AG09319 (cell line): ENCODE results near the gene ASH1L.
"Not testable (repeated sequence)": the region's sequence is repeated elsewhere in the genome, so short reads cannot be mapped to it uniquely, and the experiment has no call there.

Experiments
- DNase-seq: peaks from one replicate; pipeline ENCODE4 v3.0.0-alpha.2; 2010; ENCODE audit warnings: low read depth; ENCODE audit errors: extremely low read depth
- CTCF ChIP-seq: IDR thresholded peaks from 2 replicates; pipeline ENCODE4 v1.5.1; 2011; ENCODE audit warnings: low read depth, mild to moderate bottlenecking, inconsistent platforms, low read length, moderate library complexity

ASH1L gene

GRCh38 chr1:155562581-155563376 is at the start of gene ASH1L:
ASH1L (minus strand) TSS chr1:155562803; CDS start chr1:155521519, 41,284 bp downstream.
- DNase-seq: peak; percentile 80
- TF ChIP-seq CTCF: no peak

- DNase-seq: not testable (repeated sequence)
These were observed 47.6 kb upstream of the ASH1L start for GRCh38 chr1:155610257-155610647.

GRCh38 chr1:155609515-155610256 is 47.1 kb upstream of the ASH1L start, which contains the start of gene MSTO1:
MSTO1 (plus strand) TSS chr1:155610218; CDS start chr1:155610249, 31 bp downstream.
- no peak for TF ChIP-seq CTCF
- peak; percentile 92 for DNase-seq

GRCh38 chr1:155608888-155609225 is 46.3 kb upstream of the ASH1L start:
- DNase-seq: no peak
- no peak for TF ChIP-seq CTCF

- TF ChIP-seq CTCF: no peak
- no peak for DNase-seq
These were observed 45.1 kb upstream of the ASH1L start for GRCh38 chr1:155607708-155608107.

GRCh38 chr1:155599828-155600572 is 37.4 kb upstream of the ASH1L start:
- not testable (repeated sequence) for DNase-seq

GRCh38 chr1:155598842-155599331 is 36.3 kb upstream of the ASH1L start:
- no peak for DNase-seq
- TF ChIP-seq CTCF: no peak

- no peak for TF ChIP-seq CTCF
- DNase-seq: no peak
These were observed 34.3 kb upstream of the ASH1L start for GRCh38 chr1:155596864-155597263.

GRCh38 chr1:155595877-155596474 is 33.4 kb upstream of the ASH1L start:
- not testable (repeated sequence) for DNase-seq
